ENCODE data around the gene MSLN.

GRCh38 chr16:790086-790485 is 29.6 kb downstream of the MSLN start:
- TF ChIP-seq CTCF (IDR thresholded peaks at IDR 0.05) (no peak), POLR2A (IDR thresholded peaks at IDR 0.05) (no peak), POLR2AphosphoS5 (IDR thresholded peaks at IDR 0.05) (no peak), EP300 (IDR thresholded peaks at IDR 0.05) (no peak)
